Measurements from ENCODE around the gene TNNT2. TPM values are rescaled to one million over a fixed set of nuclear protein-coding genes. Genes with fewer than 3 reads are reported as not detected.

TNNT2 gene
- polyA plus RNA-seq, 4 donors = 58.6 to 74.7 (median 59.0) TPM

DNA sequence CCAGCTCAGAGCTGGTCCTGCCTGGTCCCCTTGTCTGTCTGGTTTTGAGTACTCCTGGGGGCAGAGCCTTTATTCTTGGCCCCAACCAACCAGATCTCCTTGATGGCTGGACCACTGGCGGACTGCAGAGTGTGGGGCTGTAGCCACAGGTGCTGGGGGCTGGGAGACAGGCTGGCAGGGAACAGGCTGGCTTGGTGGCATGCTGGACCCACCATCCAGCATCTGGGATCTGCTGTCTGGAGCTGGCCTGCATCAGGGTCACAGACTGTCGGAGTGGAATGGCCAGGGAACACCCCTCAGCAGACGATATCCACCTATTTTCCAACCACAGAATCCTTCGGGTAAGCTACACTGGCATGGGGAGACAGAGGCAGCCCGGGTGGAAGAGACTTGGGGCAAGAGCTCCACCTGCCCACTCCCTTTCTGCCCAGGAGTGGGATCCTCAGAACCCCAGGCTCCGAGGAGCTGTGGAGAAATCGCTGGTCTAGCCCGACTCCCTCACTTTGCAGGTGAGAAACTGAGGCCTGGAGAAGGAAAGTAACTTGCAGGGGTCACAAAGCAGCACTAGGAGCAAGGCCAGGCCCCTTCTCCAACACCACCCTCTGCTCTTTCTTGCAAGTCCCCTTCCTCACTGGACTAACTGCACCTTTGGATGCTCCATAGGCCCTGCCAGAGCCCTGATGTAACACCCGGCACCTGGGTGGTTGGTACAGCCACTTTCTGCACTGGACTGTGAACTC lies 40.6 kb downstream of the TNNT2 start:
- DNase-seq (ENCODE audit: low read depth in 4 of 4, low spot score in 3 of 4) = no peak

DNA sequence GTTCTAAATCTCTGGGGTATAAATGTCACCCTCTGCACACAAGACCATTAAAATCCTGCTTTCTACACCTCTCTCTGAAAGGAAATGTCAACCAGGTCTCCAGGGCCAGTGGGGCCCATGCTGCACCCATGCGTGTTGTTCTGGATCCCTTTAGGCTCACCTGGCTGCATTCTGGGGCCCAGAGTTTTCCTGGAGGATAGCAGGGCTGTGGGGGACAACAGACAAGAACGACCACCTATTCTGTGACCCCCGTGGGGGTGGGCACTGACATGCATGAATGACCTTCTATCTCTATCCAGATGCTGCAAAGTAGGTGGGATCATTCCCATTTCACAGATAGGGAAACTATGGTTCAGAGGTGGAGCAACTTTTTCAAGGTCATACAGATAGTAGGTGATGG lies 41.6 kb downstream of the TNNT2 start:
- no peak for DNase-seq (ENCODE audit: low read depth in 4 of 4, low spot score in 3 of 4)

DNA sequence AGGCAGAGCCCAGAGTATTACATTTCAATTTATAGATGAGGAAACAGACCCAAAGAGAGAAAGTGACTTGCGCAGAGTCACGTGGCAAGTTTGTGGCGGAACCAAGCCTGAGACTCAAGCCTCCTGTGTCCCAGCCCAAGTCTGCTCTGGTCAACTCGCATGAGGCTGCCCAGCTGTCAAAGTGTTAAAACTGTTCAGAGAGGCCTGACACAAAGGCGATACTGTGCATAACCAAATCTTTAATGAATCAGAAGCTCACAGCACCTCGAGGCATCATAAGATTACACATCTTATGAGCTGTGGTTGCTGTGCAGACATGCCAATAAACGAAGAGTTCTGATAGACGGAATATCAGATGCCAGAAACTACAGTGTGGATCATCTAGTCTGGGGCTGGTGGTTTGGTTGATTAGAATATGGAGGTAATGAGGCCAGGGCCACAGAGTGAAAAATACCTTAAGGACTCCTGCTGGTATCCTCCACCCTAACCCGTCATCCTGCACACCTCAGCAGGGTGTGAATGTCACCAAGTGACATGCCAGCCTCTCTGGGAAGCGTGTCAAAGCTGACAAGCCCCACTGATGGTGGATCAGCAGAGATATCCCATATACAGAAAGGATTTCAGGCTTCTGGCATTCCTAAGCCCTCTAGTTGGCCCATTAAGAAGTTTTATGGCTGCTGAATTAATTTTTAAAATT lies 42.2 kb downstream of the TNNT2 start:
- no peak for DNase-seq (ENCODE audit: low read depth in 4 of 4, low spot score in 3 of 4)

DNA sequence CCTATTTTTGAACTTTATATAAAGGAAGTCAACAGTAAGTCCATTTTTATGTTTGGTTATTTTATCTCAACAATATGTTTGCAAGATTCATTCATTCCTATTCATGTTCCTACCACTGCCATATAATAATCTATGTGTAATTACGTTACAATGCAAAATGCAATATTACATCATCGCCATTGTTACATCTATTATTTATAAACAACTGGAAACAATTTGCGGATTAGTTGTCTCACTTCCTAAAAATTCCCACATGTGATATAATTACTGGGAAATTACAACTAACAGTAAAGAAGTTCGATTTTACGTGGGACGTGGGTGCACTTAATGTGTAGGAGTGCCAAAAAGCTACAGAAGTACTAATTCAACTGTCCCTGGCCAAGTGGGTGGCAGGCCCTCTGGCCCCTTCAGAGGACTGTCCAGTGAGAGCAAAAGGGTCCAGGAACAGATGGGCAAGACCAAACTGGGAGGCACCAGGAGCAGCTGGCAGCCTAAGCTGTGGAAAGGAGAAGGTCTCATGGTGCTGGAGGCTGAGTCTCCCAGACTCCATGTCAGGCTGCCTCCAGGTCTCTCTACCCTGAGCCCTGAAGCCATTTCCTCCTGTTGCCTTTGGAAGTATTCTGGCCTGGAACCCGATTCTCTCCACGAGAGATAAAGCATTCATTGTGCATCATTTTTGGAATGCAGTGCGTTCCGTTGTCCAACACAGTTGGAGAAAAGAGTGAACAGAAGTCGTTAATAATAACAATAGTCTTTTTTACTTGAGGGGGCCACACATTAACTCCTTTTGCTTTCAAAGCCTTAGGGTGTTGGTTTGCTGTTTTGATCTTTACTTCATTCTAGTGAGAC lies 42.9 kb downstream of the TNNT2 start:
- no peak for DNase-seq (ENCODE audit: low read depth in 4 of 4, low spot score in 3 of 4)

DNA sequence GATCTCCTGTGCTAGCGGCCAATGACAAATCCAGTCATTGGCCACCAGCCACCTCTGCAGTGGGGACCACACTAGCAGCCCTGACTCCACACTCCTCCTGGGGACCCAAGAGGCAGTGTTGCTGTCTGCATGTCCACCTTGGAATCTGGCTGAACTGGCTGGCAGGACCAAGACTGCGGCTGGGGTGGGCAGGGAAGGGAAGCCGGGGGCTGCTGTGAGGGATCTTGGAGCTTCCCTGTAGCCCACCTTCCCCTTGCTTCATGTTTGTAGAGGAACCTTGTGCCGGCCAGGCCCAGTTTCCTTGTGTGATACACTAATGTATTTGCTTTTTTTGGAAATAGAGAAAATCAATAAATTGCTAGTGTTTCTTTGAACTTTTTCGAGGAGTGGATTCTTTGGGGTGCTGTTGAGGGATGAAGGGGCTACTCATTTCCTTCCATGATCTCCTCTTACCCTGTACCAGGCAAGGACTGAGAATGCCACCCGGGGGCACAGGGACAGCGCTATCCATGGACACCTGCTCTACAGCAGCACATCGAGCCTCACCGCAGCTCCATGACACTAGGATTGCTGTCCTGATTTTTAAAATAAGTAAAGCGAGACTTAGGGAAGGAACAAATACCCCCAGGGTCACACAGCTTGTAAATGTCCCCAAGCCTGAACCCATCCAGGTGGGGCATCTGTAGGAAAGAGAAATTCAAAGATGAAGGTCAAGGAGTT lies 44.7 kb downstream of the TNNT2 start:
- no peak for DNase-seq (ENCODE audit: low read depth in 4 of 4, low spot score in 3 of 4)

DNA sequence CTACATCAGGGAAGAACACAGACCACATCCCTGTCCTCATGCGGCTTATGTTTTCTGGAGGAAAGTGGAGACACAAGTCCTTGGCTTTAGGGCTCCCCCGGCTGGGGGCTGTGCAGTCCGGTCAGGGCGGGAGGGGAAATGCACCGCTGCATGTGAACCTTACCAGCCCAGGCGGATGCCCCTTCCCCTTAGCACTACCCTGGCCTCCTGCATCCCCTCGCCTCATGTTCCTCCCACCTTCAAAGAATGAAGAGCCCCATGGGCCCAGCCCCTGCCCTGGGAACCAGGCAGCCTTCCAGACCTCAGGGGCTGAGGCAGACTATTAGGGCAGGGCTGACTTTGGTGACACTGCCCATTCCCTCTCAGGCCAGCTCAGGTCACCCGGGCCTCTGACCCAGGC lies 45.5 kb downstream of the TNNT2 start:
- no peak for DNase-seq (ENCODE audit: low read depth in 4 of 4, low spot score in 3 of 4)

DNA sequence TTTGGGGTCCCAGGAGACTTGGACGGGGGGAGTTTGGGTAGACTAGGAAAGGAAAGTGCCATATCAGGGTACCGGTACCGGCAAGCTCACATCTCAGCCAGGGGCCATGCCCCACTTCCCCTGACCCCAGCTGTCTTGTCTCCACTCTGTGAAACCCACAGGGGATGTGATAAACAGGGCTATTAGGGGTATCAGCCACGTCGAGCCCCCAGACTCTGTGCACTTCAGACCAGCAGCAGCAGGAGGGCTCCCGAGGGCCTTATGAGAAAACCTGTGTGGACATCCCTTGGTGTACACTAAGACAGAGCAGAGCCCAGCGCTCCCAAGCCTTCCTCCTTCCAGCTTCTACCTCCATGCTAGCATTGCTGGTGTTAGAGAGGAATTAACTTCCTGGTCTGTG lies 46.3 kb downstream of the TNNT2 start:
- no peak for DNase-seq (ENCODE audit: low read depth in 4 of 4, low spot score in 3 of 4)

DNA sequence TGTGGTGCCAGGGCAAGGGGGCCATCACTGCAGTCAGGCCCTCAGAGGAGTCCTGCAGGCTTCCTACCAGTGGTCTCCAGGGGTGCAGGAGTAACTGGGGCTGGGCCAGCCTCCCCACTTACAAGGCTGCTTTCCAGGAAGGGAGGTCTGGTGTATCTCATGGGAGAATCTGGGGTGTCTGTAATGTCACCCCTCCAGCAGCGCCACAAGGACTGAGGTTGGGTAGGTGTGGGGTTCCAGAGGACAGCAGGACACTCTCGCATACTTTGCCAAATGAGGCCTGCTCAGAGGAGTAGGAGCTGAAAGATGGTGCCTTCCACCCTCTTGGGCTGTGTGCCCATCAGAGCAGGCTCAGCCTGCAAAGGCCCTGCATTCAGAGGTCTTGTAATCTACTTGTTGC lies 46.9 kb downstream of the TNNT2 start:
- no peak for DNase-seq (ENCODE audit: low read depth in 4 of 4, low spot score in 3 of 4)

DNA sequence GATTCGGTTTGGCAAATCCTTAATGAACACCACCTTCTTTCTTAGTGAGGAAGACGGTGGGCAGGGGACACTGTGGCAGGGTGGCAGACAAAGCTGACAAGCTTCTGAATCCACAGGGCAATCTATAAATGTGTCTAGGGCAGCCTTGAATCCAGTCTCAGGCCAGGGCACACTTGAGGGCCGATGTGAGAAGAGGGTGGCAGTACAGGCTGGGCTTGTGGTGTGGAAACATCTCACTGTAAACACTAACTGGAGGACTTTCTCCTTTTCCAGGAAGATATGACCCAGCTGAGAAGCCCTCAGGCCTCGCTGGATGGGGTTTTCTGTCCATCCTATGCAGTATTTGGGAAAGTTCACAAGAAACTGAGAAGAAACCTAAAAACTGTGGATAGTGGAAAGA lies 47.7 kb downstream of the TNNT2 start:
- DNase-seq (ENCODE audit: low read depth in 4 of 4, low spot score in 3 of 4) = no peak

DNA sequence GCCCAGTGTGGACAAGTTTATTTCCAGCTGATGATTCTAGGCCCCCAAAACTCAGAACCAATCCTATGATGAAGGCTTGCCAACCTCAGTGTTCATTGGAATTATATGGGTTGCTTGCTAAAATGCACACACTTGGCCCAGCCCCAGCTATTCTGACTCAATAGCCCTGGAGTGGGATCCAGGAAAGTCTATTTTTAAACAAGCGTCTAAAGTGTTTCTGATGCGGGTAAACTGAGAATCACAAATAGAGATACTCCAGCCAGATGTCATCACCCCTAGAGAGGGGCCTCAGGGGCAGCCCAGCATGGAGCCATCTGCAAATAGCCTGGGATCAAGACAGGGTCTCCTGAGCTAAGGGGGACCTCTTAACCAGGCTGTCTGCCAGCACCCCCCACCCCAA lies 48.2 kb downstream of the TNNT2 start:
- no peak for DNase-seq (ENCODE audit: low read depth in 4 of 4, low spot score in 3 of 4)

DNA sequence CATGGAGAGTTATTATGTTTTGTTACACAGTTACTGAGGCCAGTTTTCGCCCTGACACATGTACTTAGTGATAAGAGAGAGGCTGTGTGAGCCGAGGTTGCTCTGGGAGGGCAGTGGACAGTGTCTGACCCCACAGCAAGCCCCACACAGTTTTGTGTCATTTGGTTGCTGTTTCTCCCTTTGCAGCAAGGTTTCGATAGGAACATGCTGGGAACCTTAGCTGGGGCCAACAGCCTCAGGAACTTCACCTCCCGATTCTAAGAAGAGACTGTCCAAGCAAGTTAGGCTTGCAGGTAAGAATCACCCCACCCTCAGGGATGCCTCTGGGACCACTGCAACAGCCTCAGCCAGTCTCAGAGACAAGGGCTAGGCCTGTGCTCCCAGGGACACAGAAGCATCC lies 48.9 kb downstream of the TNNT2 start:
- no peak for DNase-seq (ENCODE audit: low read depth in 4 of 4, low spot score in 3 of 4)

DNA sequence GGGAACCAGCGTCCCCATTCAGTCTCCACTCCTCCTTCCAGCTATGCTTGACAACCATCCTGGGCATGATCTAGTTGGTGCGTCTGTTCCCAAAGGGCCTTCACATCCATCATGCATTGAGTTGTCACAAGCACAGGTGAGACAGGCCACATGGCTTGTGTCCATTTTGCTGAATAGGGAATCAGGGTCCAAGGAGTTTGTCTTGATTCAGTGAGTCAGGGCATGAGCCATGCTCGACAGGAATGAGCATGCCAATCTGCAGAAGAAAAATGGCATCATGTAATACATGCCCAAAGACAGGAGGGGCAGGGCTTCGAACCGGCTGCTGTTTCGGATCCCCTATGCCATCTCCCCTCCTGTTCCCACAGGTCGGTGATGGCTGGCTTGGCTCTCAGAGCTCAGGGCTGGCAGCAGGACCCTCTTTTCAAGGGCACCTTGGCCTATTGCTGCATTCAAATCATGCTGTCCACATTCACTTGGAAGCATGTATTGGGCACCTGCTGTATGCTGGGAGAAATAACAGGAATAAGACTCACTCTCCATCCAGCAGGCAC lies 49.7 kb downstream of the TNNT2 start:
- no peak for DNase-seq (ENCODE audit: low read depth in 4 of 4, low spot score in 3 of 4)

DNA sequence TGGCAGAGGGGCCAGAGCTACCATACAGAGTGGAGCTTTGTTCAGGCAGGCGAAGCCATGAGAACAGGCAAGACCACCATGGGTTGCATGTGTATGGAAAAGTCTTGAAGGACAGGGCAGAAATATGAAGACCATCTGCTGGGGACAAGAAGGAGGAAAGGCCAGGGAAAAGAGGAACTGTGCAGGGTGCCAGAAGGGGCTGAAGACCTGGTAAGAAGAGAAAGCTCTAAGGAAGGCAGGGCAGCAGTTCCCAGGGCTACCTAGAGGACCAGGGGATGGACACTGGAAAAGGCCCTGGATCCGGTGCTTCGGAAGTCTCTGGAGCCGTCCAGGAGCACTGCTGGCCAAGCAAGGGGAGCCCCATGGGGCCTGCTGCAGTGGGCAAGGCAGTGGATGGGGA lies 50.8 kb downstream of the TNNT2 start:
- no peak for DNase-seq (ENCODE audit: low read depth in 4 of 4, low spot score in 3 of 4)

DNA sequence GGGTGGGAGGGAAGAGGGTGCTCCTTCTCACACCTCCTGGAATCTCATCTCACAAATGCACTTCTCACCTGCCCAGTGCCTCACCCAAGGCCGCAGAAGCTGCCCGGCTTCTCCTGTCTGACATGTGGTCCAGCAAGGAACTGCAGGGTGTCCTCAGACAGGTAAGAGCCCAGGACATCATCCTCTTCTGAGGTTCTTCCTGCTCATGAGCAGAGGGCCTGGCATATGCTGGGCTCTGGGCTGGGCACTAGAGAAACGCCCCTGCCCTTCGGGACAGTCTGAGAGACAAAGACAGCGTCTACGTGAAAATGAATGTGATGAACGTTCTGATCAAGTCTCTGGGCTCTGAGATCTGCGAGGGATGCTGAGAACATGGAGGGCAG lies 51.8 kb downstream of the TNNT2 start:
- no peak for DNase-seq (ENCODE audit: low read depth in 4 of 4, low spot score in 3 of 4)

DNA sequence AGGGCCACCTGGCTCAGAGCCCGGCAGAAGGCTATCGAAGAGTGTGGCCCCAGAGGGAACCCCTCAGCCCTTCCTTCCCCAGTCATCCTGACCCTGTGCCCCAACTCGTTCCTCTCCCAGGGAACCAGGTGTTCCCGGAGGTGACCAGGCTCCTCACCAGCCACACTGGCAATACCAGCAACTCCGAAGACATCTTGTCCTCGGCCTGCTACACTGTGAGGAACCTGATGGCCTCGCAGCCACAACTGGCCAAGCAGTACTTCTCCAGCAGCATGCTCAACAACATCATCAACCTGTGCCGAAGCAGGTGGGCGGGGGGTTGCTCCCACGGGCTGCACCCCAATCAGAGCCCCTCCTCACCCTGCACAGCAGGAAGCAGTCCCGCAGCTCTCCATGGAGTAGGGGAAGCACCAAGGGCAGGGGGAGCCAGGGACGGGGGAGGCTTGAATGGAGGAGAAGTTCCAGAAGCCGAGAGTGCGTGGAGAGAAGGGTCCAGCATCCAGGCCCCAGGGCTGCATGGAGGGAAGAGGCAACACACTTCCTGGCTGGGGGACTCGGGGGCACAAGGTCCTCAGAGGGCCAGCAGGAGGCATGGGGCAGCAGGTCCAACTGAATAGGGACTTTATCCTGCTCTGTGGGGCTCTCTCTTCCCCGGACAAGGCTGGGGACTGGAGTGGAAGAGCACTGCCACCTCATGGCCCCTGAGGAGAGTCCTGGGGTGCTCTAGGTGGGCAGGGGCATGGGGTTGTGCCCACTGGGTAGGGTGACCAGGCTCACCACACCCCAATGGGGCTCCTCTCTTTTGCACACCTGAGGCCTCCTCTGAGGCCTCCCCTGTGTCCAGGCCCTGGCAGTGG lies 52.4 kb downstream of the TNNT2 start:
- DNase-seq (ENCODE audit: low read depth in 4 of 4, low spot score in 3 of 4) = no peak

DNA sequence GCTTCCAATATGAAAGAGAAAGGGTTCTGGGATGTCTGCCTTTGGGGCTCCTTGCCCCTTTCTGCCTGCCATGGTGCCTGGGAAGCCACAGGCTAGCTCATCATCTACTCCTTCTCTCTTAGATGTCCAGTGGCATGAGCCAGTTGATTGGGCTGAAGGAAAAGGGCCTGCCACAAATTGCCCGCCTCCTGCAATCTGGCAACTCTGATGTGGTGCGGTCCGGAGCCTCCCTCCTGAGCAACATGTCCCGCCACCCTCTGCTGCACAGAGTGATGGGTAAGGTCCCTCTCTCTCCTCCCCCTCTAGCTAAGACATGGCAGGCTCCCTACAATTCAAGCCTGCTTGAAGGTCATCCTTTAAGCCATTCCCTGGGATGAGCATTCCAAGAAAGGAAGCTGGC lies 53.2 kb downstream of the TNNT2 start:
- no peak for DNase-seq (ENCODE audit: low read depth in 4 of 4, low spot score in 3 of 4)

DNA sequence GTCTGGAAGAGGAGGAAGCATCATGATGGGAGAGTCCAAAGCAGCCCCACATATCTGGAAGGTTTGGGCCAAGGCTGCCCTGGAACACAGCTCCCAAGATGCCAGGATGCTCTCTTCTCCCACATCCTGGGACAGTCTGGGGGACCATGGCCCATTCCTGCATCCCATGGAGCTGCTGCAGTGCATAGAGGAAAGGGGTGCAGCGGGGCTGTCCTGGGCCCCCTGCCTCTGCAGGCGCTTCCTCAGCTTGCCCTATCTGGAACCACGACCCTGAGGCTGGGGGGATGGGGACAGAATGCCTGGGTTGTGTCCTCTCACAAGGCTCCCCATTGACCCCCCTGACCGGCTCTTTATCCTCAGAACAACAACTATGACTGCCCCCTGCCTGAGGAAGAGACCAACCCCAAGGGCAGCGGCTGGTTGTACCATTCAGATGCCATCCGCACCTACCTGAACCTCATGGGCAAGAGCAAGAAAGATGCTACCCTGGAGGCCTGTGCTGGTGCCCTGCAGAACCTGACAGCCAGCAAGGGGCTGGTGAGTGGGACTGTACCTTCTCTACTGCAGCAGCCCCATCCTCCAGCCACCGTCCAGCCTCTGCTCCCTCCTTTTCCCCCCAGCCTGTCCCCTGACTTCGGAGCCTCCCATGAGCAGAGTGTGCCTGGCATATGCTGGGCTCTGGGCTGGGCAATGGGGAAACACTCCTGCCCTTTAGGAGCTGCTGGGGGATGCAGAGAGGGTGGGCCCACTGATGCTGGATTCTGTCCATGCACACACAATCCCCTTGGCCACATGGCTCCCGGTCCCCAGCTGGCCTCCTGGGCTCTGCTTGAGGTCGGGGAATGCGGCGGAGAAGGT lies 54.6 kb downstream of the TNNT2 start:
- no peak for DNase-seq (ENCODE audit: low read depth in 4 of 4, low spot score in 3 of 4)

DNA sequence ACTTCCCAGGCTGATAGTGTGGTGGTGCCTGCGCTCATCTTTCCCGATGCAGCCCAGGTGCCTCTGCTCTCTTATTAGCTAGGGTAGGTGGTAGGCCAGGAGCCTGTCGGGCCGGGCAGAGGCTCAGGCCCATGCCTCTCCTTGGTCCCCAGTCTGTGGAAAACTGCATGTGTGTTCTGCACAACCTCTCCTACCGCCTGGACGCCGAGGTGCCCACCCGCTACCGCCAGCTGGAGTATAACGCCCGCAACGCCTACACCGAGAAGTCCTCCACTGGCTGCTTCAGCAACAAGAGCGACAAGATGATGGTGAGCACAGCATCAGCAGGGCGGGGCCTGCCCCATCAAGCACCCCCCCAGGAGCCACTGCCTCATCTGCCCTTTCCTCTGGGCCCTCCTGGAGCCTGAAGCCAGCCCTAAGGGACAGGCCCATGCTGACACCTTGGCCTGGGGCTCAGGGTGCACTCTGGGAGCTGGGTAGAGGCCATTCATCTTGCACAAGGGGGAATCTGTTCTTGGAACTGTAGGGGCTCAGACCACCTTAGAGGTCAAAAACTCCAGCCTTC lies 55.6 kb downstream of the TNNT2 start:
- no peak for DNase-seq (ENCODE audit: low read depth in 4 of 4, low spot score in 3 of 4)
